KMS-11 (cell line): Measurements from ENCODE around the gene RAD9A.
A peak's percentile ranks its signal among the peaks of the same experiment; 100 is the strongest.

Experiments
- H2AFZ ChIP-seq: fragments of 200-600 bp; sonication (generic); 2 replicates; pipeline ENCODE4 v1.6.1; 2016; ENCODE audit warnings: antibody characterized with exemption, mixed run types, low read depth
- H3K27ac ChIP-seq: fragments of 200-600 bp; sonication (generic); 2 replicates; pipeline ENCODE4 v1.6.1; 2016; ENCODE audit warnings: mild to moderate bottlenecking, mixed run types
- H3K27me3 ChIP-seq: fragments of 200-600 bp; sonication (generic); 2 replicates; pipeline ENCODE4 v1.6.1; 2017; ENCODE audit warnings: mild to moderate bottlenecking, low read depth, mixed run types, moderate library complexity; ENCODE audit not compliant: insufficient read depth
- H3K36me3 ChIP-seq: fragments of 200-600 bp; sonication (generic); 2 replicates; pipeline ENCODE4 v1.6.1; 2017; ENCODE audit warnings: mild to moderate bottlenecking, mixed run types; ENCODE audit not compliant: insufficient read depth
- H3K4me1 ChIP-seq: fragments of 200-600 bp; sonication (generic); 2 replicates; pipeline ENCODE4 v1.6.1; 2016; ENCODE audit warnings: mild to moderate bottlenecking, low read depth, mixed run types; ENCODE audit not compliant: poor library complexity, severe bottlenecking
- H3K4me2 ChIP-seq: fragments of 200-600 bp; sonication (generic); 2 replicates; pipeline ENCODE4 v1.7.0; 2016; ENCODE audit warnings: mild to moderate bottlenecking, mixed run types
- H3K4me3 ChIP-seq: fragments of 200-600 bp; sonication (generic); IDR thresholded peaks from 2 replicates; pipeline ENCODE4 v1.6.1; 2017; ENCODE audit warnings: low read depth, low read length, mixed read lengths; ENCODE audit not compliant: insufficient read depth
- H3K79me2 ChIP-seq: fragments of 200-600 bp; sonication (generic); 2 replicates; pipeline ENCODE4 v1.6.1; 2016; ENCODE audit warnings: low read depth, mixed run types; ENCODE audit not compliant: insufficient read depth
- H3K9ac ChIP-seq: fragments of 200-600 bp; sonication (generic); 2 replicates; pipeline ENCODE4 v1.6.1; 2016; ENCODE audit warnings: mild to moderate bottlenecking, mixed run types
- H4K20me1 ChIP-seq: fragments of 200-600 bp; sonication (generic); 2 replicates; pipeline ENCODE4 v1.6.1; 2016; ENCODE audit warnings: mild to moderate bottlenecking, mixed run types; ENCODE audit not compliant: insufficient read depth
- TF ChIP-seq, protein P1 (sequence below): fragments of 200-600 bp; sonication (generic); conservative IDR thresholded peaks from 2 replicates; pipeline ENCODE4 v1.6.1; 2017; ENCODE audit warnings: low read depth, mild to moderate bottlenecking, antibody characterized with exemption, low read length, moderate library complexity, mixed read lengths

Gene RAD9A

GRCh38 chr11:67387518-67387917 is 4.3 kb upstream of the RAD9A start:
- Histone ChIP-seq H3K27ac (no peak overlapping the region), H3K36me3 (no peaks in the 10 kb centered on the region), H3K9ac (no peak overlapping the region), H3K27me3 (peaks cover 19% of the 10 kb centered on the region), H2AFZ (no peak overlapping the region), H4K20me1 (no peaks in the 10 kb centered on the region), H3K4me3 (no peak overlapping the region), H3K4me1 (peaks cover 5% of the 10 kb centered on the region), H3K79me2 (peaks cover 2% of the 10 kb centered on the region; the same call in 1 of the 2 replicates), H3K4me2 (no peak overlapping the region)
- TF ChIP-seq, protein P1, sequence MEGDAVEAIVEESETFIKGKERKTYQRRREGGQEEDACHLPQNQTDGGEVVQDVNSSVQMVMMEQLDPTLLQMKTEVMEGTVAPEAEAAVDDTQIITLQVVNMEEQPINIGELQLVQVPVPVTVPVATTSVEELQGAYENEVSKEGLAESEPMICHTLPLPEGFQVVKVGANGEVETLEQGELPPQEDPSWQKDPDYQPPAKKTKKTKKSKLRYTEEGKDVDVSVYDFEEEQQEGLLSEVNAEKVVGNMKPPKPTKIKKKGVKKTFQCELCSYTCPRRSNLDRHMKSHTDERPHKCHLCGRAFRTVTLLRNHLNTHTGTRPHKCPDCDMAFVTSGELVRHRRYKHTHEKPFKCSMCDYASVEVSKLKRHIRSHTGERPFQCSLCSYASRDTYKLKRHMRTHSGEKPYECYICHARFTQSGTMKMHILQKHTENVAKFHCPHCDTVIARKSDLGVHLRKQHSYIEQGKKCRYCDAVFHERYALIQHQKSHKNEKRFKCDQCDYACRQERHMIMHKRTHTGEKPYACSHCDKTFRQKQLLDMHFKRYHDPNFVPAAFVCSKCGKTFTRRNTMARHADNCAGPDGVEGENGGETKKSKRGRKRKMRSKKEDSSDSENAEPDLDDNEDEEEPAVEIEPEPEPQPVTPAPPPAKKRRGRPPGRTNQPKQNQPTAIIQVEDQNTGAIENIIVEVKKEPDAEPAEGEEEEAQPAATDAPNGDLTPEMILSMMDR: no peak

DNA sequence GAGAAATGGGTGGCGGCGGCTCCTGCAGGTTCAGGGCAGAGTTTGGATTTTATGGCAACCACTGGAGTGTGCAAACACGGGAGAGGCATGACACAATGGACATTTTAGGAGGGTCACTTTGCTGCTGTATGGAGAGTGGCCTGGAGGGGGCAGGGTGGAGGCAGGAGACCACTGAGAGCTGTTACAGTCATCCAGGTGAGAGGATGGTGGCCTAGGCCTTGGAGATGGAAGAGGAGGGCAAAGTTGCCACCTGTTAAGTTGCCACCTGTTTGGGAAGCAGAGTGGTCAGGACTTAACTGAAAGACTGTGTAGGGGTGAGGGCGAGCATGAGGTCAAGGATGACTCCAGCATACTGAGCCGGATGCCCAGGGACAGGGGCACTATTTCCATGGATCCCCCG is 2.3 kb upstream of the RAD9A start:
- Histone ChIP-seq H3K9ac (no peak overlapping the region), H3K79me2 (peaks cover 4% of the 10 kb centered on the region; the same call in 1 of the 2 replicates), H4K20me1 (no peaks in the 10 kb centered on the region), H3K4me3 (no peak overlapping the region), H3K4me1 (peaks cover 8% of the 10 kb centered on the region), H3K4me2 (no peak overlapping the region), H3K27me3 (peaks cover 8% of the 10 kb centered on the region), H2AFZ (no peak overlapping the region), H3K27ac (no peak overlapping the region), H3K36me3 (no peaks in the 10 kb centered on the region)
- TF ChIP-seq, protein P1: peak; percentile 62

GRCh38 chr11:67390947-67391303 is 861 bp upstream of the RAD9A start:
- H3K4me2 ChIP-seq: peak overlapping the region; percentile 93
- H3K4me3 ChIP-seq: no peak overlapping the region
- peak overlapping the region; percentile 77; the same call in 1 of the 2 replicates for H3K9ac ChIP-seq
- peak overlapping the region; percentile 48; the same call in 1 of the 2 replicates for H3K27ac ChIP-seq
- H3K4me1 ChIP-seq: peaks cover 8% of the 10 kb centered on the region
- H4K20me1 ChIP-seq: no peaks in the 10 kb centered on the region
- H3K79me2 ChIP-seq: peaks cover 4% of the 10 kb centered on the region; the same call in 1 of the 2 replicates
- TF ChIP-seq, protein P1: no peak
- no peaks in the 10 kb centered on the region for H3K36me3 ChIP-seq
- peak overlapping the region; percentile 95; the same call in 1 of the 2 replicates for H2AFZ ChIP-seq
- H3K27me3 ChIP-seq: no peaks in the 10 kb centered on the region

GRCh38 chr11:67392183-67392715 is 463 bp downstream of the RAD9A start:
- Histone ChIP-seq H3K4me1 (peaks cover 8% of the 10 kb centered on the region), H3K79me2 (peaks cover 4% of the 10 kb centered on the region; the same call in 1 of the 2 replicates), H3K27ac (no peak overlapping the region; the same call in 1 of the 2 replicates), H3K36me3 (no peaks in the 10 kb centered on the region), H4K20me1 (no peaks in the 10 kb centered on the region), H3K4me2 (peak overlapping the region; percentile 84), H3K4me3 (no peak overlapping the region), H3K9ac (peak overlapping the region; percentile 77), H2AFZ (peak overlapping the region; percentile 95), H3K27me3 (no peaks in the 10 kb centered on the region)
- TF ChIP-seq, protein P1: no peak
